ENCODE results near the gene CCL21. TPM values are rescaled to one million over a fixed set of nuclear protein-coding genes. Genes with fewer than 3 reads are reported as not detected.
A peak's percentile ranks its signal among the peaks of the same experiment; 100 is the strongest.

The CCL21 gene
- total RNA-seq, 2 donors from 2014 or later, result 32.6 to 40.2 TPM

DNA sequence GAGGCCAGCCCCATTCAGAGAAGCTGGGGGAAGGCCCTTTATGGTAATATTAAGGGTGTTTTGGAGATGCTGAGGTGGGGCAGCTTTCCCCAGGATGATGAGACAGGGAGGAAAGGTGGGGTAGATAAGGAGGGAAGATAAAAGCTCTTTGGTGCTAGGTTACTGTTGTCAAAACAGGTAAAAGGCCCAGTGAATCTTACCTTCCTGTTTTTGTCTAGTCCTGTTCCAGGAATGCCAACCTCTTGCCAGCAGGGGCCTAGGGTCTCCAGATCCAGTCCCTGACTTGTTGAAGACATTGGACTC, 46.7 kb downstream of the CCL21 start:
- Histone ChIP-seq H3K4me3 (no peak overlapping the region), H3K27ac (no peak overlapping the region), H3K4me1 (peaks cover 15% of the 10 kb centered on the region), H3K36me3 (replicated peaks in 1 of 2; ENCODE audit: insufficient read depth in 1 of 2, low read depth in 2 of 2) (no peaks in the 10 kb centered on the region), H3K9me3 (no peaks in the 10 kb centered on the region), H3K27me3 (no peaks in the 10 kb centered on the region)
- no peak for ATAC-seq
- DNase-seq, result no peak
- TF ChIP-seq POLR2A (IDR thresholded peaks at IDR 0.05), result no peak
- TF ChIP-seq, protein P1, sequence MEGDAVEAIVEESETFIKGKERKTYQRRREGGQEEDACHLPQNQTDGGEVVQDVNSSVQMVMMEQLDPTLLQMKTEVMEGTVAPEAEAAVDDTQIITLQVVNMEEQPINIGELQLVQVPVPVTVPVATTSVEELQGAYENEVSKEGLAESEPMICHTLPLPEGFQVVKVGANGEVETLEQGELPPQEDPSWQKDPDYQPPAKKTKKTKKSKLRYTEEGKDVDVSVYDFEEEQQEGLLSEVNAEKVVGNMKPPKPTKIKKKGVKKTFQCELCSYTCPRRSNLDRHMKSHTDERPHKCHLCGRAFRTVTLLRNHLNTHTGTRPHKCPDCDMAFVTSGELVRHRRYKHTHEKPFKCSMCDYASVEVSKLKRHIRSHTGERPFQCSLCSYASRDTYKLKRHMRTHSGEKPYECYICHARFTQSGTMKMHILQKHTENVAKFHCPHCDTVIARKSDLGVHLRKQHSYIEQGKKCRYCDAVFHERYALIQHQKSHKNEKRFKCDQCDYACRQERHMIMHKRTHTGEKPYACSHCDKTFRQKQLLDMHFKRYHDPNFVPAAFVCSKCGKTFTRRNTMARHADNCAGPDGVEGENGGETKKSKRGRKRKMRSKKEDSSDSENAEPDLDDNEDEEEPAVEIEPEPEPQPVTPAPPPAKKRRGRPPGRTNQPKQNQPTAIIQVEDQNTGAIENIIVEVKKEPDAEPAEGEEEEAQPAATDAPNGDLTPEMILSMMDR (IDR thresholded peaks at IDR 0.05), result no peak
- intact Hi-C loops (cut with DNase I), result no loop called here

- peaks cover 15% of the 10 kb centered on the region for H3K4me1 ChIP-seq
- H3K27me3 ChIP-seq, result no peaks in the 10 kb centered on the region
- H3K9me3 ChIP-seq, result no peaks in the 10 kb centered on the region
- WGBS, 2 donors, result 90 to 91% methylated on average over 4 of the region's 4 CpGs
- no peak within 1 kb of the TSS for H3K27ac ChIP-seq
- TF ChIP-seq, protein P1 (IDR thresholded peaks at IDR 0.05), result no peak
- no peak for TF ChIP-seq POLR2A (IDR thresholded peaks at IDR 0.05)
- DNase-seq (no peak), ATAC-seq (no peak)
- intact Hi-C loops (cut with DNase I), result no loop called here
- no peak within 1 kb of the TSS for H3K4me3 ChIP-seq
- no peaks in the 10 kb centered on the region for H3K36me3 ChIP-seq (replicated peaks in 1 of 2; ENCODE audit: insufficient read depth in 1 of 2, low read depth in 2 of 2)
These were observed 47.2 kb downstream of the CCL21 start, which contains the start of gene CCL27 for GRCh38 chr9:34662526-34663302. Gene CCL27 (minus strand): TSS chr9:34662657. CDS start chr9:34662633, 24 bp downstream.

DNA sequence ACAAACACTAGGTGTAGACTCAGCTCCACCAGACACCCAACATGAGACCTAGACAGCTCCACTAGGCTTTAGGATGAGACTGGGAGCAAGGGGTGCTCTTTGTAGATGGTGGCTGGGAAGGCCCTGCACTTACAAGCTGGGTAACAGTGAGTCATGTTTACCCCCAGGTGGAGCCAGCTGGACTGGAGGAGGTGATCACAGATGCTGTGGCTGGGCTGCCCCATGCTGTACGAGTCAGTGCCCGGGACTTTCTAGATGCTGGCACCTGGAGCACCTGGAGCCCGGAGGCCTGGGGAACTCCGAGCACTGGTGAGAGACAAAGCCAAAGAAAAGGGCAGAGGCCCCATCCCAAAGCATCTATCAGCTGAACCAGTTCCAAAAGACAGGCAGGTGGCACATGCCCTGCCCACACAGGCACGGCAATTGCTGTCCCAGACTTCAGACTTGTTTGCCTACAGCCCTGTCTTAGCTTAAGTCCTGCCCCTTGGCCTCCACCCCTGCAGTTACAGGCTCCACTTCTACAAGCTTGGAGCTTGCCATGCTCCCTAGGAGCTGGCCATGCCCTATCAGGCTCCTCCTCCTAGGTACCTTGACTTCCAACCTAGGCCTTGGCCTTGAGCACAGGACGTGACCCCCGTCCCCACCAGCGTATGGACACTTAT, 50.2 kb downstream of the CCL21 start:
- Histone ChIP-seq H3K4me1 (peaks cover 12% of the 10 kb centered on the region), H3K36me3 (replicated peaks in 1 of 2; ENCODE audit: insufficient read depth in 1 of 2, low read depth in 2 of 2) (no peaks in the 10 kb centered on the region), H3K4me3 (no peak overlapping the region), H3K27me3 (no peaks in the 10 kb centered on the region), H3K9me3 (no peaks in the 10 kb centered on the region), H3K27ac (no peak overlapping the region)
- TF ChIP-seq, protein P1 (IDR thresholded peaks at IDR 0.05), result no peak
- TF ChIP-seq POLR2A (IDR thresholded peaks at IDR 0.05), result no peak
- intact Hi-C loops (cut with DNase I), result no loop called here
- DNase-seq (peak in 3 of 4 donors; percentile 36 to 84 (median 41)), ATAC-seq (no peak)
- 60 to 85% methylated on average over 2 to 8 of the region's 8 CpGs for WGBS, 2 donors

Small RNA genes lying within 50 kb of the gene (small RNA-seq; reads per million reads assigned to genes)
- not detected for gene CCL27

Other genes starting within 250 kb of the CCL21 start
- gene ENHO, start 187.1 kb downstream of the CCL21 start, total RNA-seq, result 1 to 10 TPM in 1 of 2 donors, not detected in 1; 2.9 TPM
- 10 to 100 TPM in 1 of 2 donors, 1 to 10 TPM in 1; 1.6 to 16.8 TPM for gene CNTFR, start 120.4 kb downstream of the CCL21 start, total RNA-seq
- gene RPP25L, start 98.0 kb downstream of the CCL21 start, total RNA-seq, result 10 to 100 TPM in 1 of 2 donors, 1 to 10 TPM in 1; 8.6 to 16.9 TPM
- 10 to 100 TPM; 36.1 to 39.9 TPM for gene DCTN3, start 89.6 kb downstream of the CCL21 start, total RNA-seq
- gene ARID3C, start 81.1 kb downstream of the CCL21 start, total RNA-seq, result not detected
- gene SIGMAR1, start 72.3 kb downstream of the CCL21 start, total RNA-seq, result 10 to 100 TPM; 26.7 to 57.1 TPM
- 10 to 100 TPM; 31.6 to 33.2 TPM for gene GALT, start 63.5 kb downstream of the CCL21 start, total RNA-seq
- 10 to 100 TPM; 14.5 to 27.4 TPM for gene IL11RA, start 58.0 kb downstream of the CCL21 start, total RNA-seq
- gene CCL27, start 47.5 kb downstream of the CCL21 start, total RNA-seq, result not detected
- not detected for gene CCL19, start 18.9 kb downstream of the CCL21 start, total RNA-seq
- gene PHF24, start 248.1 kb upstream of the CCL21 start, total RNA-seq, result under 1 TPM in 1 of 2 donors, not detected in 1; 0.26 TPM